ENCODE data around the gene GOLM1. TPM values are rescaled to one million over a fixed set of nuclear protein-coding genes. Genes with fewer than 3 reads are reported as not detected.

The GOLM1 gene
- total and polyA plus RNA-seq, 2 of the 13 experiments (the other 11 are each of a cell fraction or from before 2014, with no cell fraction given) = 0.20 to 0.30 TPM

- H4K20me1 ChIP-seq (ENCODE audit: insufficient read depth, low read length) = 0 out of 2 replicates have a peak, but pooled peaks cover 13% of the 10 kb centered on the region
- no peaks in the 10 kb centered on the region for H3K79me2 ChIP-seq (ENCODE audit: insufficient read depth, low read length)
- H3K4me1 ChIP-seq (ENCODE audit: insufficient read depth, low read length) = no peaks in the 10 kb centered on the region
- H3K27ac ChIP-seq (ENCODE audit: extremely low read length, insufficient read depth, low read length) = no peak overlapping the region
- H3K27me3 ChIP-seq (ENCODE audit: control insufficient read depth in 1 of 2, insufficient read depth in 2 of 2, low read length in 2 of 2) = peaks cover 10 to 62% of the 10 kb centered on the region in 2 experiments
- in situ Hi-C loops (cut with HindIII; ENCODE audit: extremely low pct_ligation_motif_present, low pct_unique_long_range_greater_than_20kb) = no loop called here
- intact Hi-C loops (cut with micrococcal nuclease; ENCODE audit: unreplicated experiment) = no loop called here
- no peak overlapping the region for H3K4me2 ChIP-seq (ENCODE audit: low read depth, low read length)
- WGBS (ENCODE audit: low lambda C conversion rate) = 63% methylated on average over 6 of the region's 9 CpGs
- no peaks in the 10 kb centered on the region for H3K36me3 ChIP-seq (replicated peaks in 1 of 2; ENCODE audit: control insufficient read depth in 1 of 2, insufficient read depth in 2 of 2, low read length in 2 of 2)
- TF ChIP-seq SNAPC2 (CRISPR knock-in tag; IDR thresholded peaks at IDR 0.05) (no peak), ZXDC (CRISPR knock-in tag; IDR thresholded peaks at IDR 0.05) (no peak), ZNF296 (CRISPR knock-in tag; conservative IDR thresholded peaks at IDR 0.05) (no peak), ZNF564 (CRISPR knock-in tag; IDR thresholded peaks at IDR 0.05) (no peak), SETDB1 (CRISPR knock-in tag; IDR thresholded peaks at IDR 0.05; ENCODE audit: borderline replicate concordance) (no peak), GATA4 (IDR thresholded peaks at IDR 0.05; ENCODE audit: borderline replicate concordance, low read depth) (no peak), ZNF605 (CRISPR knock-in tag; IDR thresholded peaks at IDR 0.05) (no peak)
- ATAC-seq (no peak), DNase-seq (ENCODE audit: low spot score) (no peak), FAIRE-seq (no peak)
- no TSS peak for BruUV-seq (replicated peaks)
- POLR2A ChIA-PET = no interaction called here
- H3K9ac ChIP-seq (ENCODE audit: insufficient read depth, low read depth, low read length) = no peak overlapping the region
- H3K9me3 ChIP-seq (ENCODE audit: low read length) = no peaks in the 10 kb centered on the region
- H2AFZ ChIP-seq (ENCODE audit: low read length) = no peak overlapping the region
- CTCF ChIA-PET (ENCODE audit: low intra/inter-chr PET ratio, low total read pairs) = no interaction called here
- H3K4me3 ChIP-seq (replicated peaks in 1 of 3; ENCODE audit: insufficient read depth in 1 of 3, low read depth in 2 of 3, low read length in 3 of 3) = no peak overlapping the region
Observed at GRCh38 chr9:86115886-86116285, 16.5 kb upstream of the GOLM1 start.
